ENCODE results near the gene TRIM62.

TRIM62 gene

DNA sequence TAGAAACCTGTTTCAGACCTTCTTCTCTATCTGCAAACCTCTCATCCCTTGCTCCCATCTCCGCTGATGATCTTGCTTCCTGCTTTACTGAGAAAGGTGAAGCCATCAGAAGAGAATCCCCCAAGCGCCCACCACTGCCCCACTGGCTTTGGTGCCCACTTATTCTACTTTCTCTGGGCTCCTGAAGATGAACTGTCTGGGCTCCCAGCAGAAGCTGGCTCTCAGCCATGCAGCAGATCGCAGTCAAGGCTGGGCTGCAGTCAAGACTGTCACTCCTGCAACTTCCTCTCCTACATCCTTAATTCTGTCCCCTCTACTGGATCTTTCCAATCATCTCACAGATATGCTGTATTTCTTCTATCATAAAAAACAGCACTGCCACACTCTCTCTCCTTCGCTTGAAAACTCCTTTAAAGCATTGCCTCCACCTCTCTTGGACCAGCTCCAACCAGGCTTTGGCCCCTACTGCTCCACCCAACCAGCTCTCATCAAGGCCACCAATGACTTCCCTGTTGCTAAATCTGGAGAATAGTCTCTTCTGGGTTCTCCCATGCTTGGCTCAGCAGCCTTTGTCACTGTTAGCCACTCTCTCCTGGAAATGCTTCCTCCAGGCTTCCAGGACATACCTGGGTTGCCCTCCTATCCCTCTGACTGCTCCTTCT, 25.8 kb downstream of the TRIM62 start:
- in situ Hi-C loops (cut with MboI; ENCODE audit: low pct_unique_long_range_greater_than_20kb, low sequenced_read_pairs, unreplicated experiment): no loop called here
- DNase-seq (ENCODE audit: low spot score): no peak
- TF ChIP-seq, protein P1, sequence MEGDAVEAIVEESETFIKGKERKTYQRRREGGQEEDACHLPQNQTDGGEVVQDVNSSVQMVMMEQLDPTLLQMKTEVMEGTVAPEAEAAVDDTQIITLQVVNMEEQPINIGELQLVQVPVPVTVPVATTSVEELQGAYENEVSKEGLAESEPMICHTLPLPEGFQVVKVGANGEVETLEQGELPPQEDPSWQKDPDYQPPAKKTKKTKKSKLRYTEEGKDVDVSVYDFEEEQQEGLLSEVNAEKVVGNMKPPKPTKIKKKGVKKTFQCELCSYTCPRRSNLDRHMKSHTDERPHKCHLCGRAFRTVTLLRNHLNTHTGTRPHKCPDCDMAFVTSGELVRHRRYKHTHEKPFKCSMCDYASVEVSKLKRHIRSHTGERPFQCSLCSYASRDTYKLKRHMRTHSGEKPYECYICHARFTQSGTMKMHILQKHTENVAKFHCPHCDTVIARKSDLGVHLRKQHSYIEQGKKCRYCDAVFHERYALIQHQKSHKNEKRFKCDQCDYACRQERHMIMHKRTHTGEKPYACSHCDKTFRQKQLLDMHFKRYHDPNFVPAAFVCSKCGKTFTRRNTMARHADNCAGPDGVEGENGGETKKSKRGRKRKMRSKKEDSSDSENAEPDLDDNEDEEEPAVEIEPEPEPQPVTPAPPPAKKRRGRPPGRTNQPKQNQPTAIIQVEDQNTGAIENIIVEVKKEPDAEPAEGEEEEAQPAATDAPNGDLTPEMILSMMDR (IDR thresholded peaks at IDR 0.05; ENCODE audit: extremely low read depth, insufficient read depth, missing control alignments): no peak

DNA sequence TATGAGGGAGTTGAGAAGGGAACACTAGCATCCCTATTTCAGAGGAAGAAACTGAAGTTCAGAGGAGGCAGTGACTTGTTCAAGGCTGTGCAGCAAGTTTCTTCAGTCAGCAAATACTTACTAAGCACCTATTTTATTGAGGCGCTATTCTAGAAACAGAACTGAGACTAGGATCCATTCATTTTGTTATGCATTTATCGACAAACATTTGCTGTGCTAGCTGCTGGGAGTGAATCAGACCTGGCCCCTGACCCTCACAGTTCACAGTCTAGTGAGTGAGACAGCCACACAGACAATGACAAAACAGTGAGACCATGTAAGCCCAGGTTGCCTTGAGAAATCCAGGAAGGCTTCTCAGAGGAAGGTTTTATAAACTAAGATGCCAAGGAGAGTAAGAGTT, 28.2 kb downstream of the TRIM62 start:
- in situ Hi-C loops (cut with MboI; ENCODE audit: low pct_unique_long_range_greater_than_20kb, low sequenced_read_pairs, unreplicated experiment): no loop called here
- DNase-seq (ENCODE audit: low spot score): no peak
- TF ChIP-seq, protein P1 (IDR thresholded peaks at IDR 0.05; ENCODE audit: extremely low read depth, insufficient read depth, missing control alignments): no peak

DNA sequence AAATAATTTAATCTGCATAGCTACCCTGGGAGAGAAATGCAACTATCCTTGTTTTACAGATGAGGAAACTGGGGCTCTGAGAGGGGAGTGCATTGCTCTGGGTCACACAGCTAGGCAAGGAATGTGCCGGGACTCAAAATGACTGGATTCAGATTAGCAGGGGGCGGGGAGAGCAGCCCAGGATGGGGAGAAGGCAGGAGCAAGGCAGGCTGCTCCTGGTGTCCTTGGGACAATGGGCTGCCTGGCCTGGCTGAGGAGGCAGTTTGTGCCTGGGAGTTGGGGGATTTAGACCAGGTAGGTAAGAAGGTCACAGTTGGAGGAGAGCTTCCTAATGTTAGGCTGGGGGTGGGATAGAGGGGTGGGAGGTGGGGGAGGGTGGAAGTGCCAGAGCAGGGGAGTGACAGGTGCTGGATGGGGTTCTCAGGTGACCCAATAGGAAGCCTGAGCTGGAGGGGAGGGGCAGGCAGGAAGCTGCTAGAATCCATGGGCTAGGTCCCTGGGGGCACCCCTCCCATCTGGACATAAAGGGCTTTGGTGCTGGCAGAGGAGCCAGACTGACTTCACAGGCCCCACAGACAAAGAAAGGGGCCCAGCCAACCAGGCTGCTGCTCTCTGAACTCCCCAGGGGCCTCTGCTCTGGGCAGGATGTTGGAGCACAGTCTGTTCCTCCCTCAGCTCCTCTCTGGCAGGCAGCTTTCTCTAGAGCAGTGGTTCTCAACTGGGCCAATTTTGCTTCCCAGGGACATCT, 29.0 kb downstream of the TRIM62 start:
- TF ChIP-seq, protein P1 (IDR thresholded peaks at IDR 0.05; ENCODE audit: extremely low read depth, insufficient read depth, missing control alignments): no peak
- in situ Hi-C loops (cut with MboI; ENCODE audit: low pct_unique_long_range_greater_than_20kb, low sequenced_read_pairs, unreplicated experiment): no loop called here
- DNase-seq (ENCODE audit: low spot score): no peak

DNA sequence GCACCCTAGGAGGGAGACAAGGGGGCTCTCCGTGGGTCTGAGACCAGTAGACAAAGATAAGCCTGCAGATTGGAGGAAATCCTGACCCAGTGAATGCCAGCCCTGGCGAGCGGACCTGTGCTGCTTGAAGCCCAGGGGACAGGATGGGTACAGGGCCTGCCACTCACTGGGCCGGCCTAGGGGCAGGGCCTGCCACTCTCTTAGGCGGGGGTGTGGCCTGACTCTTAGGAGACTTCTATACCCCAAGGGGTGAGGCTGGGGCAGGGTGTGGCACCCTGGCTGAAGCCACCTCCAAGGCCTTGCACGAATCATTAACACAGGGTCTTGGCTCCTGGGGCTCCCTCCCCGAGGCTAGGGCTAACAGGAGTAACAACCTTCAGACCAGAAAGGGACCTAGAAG, 30.7 kb downstream of the TRIM62 start:
- TF ChIP-seq, protein P1 (IDR thresholded peaks at IDR 0.05; ENCODE audit: extremely low read depth, insufficient read depth, missing control alignments): no peak
- DNase-seq (ENCODE audit: low spot score): no peak

DNA sequence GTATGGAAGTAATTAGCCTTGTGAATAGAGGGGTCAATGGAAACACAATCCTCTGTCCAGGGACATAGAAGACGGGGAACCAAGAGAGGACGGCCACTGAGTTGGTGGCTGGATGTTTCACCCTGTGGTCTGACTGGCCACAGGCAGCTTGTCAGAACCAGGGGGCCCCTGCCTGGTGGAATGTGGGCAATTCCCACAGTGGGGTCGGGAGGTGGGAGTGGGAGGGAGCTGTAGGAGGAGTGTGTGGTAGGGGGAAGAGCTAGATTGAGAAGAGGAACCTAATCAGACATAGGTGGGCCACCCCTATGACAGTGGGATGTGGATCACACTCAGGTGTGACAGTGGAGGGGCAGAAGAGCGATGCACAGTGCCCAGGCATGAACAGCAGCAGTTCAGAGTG, 31.3 kb downstream of the TRIM62 start:
- TF ChIP-seq, protein P1 (IDR thresholded peaks at IDR 0.05; ENCODE audit: extremely low read depth, insufficient read depth, missing control alignments): no peak
- no peak for DNase-seq (ENCODE audit: low spot score)
- in situ Hi-C loops (cut with MboI; ENCODE audit: low pct_unique_long_range_greater_than_20kb, low sequenced_read_pairs, unreplicated experiment): no loop called here

More for the DNA sequence above, 30.7 kb downstream of the TRIM62 start:
- in situ Hi-C loops (cut with MboI; ENCODE audit: low pct_unique_long_range_greater_than_20kb, low sequenced_read_pairs, unreplicated experiment): no loop called here

DNA sequence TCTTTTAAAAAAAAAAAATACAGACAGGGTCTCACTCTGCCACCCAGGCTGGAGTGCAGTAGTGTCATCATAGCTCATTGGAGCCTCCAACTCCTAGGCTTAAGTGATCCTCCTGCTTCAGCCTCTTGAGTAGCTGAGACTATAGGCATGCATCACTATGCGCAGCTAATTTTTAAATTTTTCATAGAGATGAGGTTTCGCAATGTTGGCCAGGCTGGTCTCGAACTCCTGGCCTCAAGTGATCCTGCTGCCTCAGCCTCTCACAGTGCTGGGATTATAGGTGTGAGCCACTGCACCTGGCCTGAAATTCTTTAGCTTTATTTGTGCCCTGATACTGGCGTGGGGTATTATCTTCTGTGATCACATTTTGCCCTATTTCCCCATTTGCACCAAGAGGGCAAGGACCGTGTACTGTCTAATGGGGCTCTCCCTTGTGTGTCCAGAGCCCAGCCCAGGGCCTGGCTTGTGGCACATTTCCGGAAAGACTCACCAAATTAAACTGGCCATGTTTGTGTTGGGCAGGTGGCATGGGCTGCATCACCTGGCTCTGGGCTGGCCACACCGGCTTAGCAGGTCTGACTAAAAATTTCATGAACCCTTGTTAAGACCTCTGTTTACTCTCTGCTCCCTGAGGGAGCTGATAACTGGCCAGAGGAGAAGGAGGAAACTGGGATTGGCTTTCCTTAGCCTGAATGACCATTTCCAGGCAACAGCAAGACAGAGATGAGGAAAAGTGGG, 32.2 kb downstream of the TRIM62 start:
- in situ Hi-C loops (cut with MboI; ENCODE audit: low pct_unique_long_range_greater_than_20kb, low sequenced_read_pairs, unreplicated experiment): no loop called here
- TF ChIP-seq, protein P1 (IDR thresholded peaks at IDR 0.05; ENCODE audit: extremely low read depth, insufficient read depth, missing control alignments): no peak
- no peak for DNase-seq (ENCODE audit: low spot score)

Data from GM13977 (cell line).